HG02642 (cell line): ENCODE measurements around the gene PIBF1.
"Not testable (repeated sequence)": the region's sequence is repeated elsewhere in the genome, so short reads cannot be mapped to it uniquely, and the experiment has no call there.

Experiments used
- ATAC-seq: cut with Tn5 transposase; IDR thresholded peaks from one replicate; pipeline ENCODE4 v1.9.1; 2021; ENCODE audit warnings: mild to moderate bottlenecking; ENCODE audit not compliant: unreplicated experiment, poor library complexity

Gene PIBF1

GRCh38 chr13:72820898-72821279 lies 39.0 kb downstream of the PIBF1 start:
- no peak for ATAC-seq

DNA sequence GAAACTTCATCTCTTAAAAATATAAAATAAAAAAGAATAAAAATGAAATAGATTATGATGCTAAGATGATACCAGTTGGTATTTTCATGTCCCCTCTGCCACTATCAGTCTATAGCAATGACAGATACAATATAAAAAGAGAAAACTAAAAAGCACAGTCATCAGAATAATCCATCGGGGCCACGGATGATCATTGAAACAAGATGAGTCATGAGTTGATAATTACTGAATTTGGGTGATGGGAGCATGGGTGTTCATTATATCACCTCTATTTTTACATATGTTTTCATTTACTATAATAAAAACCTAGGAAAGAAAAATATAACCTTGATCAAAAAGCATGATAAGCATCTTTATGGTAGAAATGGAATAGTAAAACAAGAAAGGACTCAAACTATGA lies 41.1 kb downstream of the PIBF1 start:
- no peak for ATAC-seq

DNA sequence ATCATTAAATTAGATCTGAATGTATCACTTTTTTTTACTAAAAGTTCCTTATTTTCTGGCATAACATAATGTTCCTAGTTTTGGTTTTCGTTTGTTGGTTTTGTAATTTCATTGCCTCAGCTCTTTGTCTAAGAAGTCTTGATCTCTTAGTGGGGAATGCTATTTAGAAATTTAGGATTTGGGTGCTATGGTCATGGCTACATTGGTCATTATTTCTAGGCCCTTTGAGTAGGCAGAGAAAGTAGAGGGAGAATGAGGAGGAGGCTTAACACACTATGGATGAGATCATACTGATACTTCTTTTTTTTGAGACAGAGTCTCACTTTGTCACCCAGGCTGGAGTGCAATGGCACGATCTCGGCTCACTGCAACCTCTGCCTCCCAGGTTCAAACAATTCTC lies 41.8 kb downstream of the PIBF1 start:
- no peak for ATAC-seq

- no peak for ATAC-seq
These were observed 52.7 kb downstream of the PIBF1 start for GRCh38 chr13:72834601-72835000.

DNA sequence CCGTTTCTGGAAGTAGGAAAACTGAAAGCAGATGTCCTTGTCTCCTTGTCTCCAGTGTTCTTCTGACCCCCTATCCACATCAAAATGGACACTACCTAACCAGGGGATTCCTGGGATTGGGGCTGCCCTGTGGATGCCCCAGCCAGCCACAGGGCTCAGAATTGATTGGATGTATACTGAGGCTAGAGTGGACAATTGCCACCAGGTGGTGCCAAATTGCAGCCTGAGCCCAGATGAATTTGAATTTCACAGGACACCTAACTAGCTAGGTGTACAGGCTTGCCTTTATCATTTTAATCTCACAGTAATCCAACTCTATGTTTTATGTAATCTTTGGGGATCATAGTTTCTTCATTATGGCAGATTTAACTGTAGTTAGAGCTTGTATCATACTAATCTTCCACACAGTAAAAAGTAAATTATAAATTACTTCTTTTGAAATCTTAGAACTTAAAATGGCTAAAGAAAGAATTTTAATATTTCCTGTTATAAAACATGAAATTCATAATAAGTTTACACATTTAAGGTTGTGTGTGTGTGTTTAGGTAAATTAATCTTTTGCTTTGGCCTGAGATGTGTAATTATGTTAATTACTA lies 58.0 kb downstream of the PIBF1 start:
- ATAC-seq, result peak; percentile 94

- ATAC-seq, result no peak
These were observed 61.1 kb downstream of the PIBF1 start for GRCh38 chr13:72842991-72843390.

DNA sequence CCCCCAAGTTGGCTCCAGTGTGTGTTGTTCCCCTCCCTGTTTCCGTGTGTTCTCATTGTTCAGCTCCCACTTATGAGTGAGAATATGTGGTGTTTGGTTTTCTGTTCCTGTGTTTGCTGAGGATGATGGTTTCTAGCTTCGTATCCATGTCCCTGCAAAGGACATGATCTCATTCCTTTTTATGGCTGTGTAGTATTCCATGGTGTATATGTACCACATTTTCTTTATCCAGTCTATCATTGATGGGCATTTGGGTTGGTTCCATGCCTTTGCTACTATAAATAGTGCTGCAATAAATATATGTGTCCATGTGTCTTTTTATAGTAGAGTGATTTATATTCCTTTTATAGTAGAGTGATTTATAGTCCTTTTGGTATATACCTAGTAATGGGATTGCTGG lies 63.2 kb downstream of the PIBF1 start:
- not testable (repeated sequence) for ATAC-seq

DNA sequence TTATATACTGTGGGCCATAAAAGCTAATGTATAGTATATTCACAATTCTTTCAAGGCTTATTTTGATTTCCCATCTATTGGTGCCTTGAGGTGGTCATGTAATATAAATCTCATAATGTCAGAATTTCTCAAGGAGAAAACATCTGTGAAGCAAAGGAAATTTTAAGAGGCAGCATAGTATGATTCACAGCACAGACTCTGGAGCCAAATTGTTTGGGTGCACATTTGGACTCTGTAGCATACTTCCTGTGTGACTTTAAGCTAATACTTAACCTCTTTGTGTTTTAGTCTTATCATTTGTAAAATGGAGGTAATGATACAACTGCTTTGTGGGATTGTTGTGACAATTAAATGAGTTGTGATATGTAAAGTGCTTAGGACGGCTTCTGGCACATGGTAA lies 67.6 kb downstream of the PIBF1 start:
- no peak for ATAC-seq

- ATAC-seq, result no peak
These were observed 69.2 kb downstream of the PIBF1 start for GRCh38 chr13:72850959-72851677.

- no peak for ATAC-seq
These were observed 69.7 kb downstream of the PIBF1 start for GRCh38 chr13:72851678-72852014.

GRCh38 chr13:72852207-72852606 lies 70.3 kb downstream of the PIBF1 start:
- ATAC-seq, result no peak

- ATAC-seq, result no peak
These were observed 71.1 kb downstream of the PIBF1 start for GRCh38 chr13:72853000-72853399.

DNA sequence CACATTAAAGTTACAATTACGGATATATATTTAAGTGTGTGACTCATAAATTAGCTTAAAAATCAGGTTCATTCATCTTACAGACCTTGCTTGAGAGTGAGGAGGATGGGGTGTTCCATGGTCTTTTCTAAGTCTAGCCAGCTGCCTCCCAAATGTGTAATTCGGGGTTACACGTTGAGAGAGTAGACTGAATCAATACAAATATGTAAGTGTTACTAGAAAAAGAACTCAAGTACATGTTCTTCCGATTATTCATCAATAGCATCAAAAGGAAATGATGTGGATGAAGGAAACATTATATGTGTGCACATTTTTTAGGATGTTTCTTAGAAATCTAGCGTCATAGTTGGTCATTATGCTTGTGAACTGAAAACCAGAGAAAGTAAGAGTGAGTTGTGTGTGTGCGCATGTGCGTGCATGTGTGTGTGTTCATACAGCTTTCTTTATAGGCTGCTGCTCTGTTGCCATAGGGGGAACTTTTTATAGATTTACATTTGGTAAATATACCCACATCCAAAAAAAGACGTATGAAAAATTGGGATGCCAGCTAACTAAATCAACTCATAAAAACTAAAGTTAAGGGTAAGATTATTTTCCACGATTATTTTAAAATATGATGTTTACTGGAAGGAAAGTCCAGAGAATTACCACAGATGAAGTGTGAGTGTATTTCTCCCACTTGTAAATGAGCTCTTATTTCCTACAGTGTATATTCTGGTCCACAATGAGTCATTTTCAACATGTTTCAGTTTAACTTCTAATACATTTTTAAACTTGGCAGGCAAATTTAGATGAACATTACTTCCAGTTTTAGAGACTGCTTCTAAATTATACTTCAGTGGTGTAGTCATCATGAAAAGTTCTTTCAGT lies 82.4 kb downstream of the PIBF1 start:
- ATAC-seq, result peak; percentile 85

DNA sequence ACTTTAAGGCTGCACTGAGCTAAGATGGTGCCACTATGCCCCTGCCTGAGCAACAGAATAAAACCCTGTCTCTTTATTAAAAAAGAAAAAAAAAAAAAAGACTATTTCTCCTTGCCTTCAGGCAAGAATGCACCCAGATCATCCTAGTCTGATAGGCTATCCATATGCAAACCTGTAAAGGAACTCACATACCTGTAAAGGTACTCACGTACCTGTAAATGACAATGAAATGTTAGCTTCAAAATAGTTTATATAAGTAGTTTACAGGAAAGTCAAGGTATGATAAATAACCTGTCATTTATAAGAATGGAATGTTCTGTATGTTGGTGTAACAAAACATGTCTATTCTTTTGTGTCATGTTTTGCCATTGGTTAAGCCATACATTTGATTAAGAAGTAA lies 86.3 kb downstream of the PIBF1 start:
- no peak for ATAC-seq

GRCh38 chr13:72875233-72875632 lies 93.3 kb downstream of the PIBF1 start:
- ATAC-seq, result no peak

DNA sequence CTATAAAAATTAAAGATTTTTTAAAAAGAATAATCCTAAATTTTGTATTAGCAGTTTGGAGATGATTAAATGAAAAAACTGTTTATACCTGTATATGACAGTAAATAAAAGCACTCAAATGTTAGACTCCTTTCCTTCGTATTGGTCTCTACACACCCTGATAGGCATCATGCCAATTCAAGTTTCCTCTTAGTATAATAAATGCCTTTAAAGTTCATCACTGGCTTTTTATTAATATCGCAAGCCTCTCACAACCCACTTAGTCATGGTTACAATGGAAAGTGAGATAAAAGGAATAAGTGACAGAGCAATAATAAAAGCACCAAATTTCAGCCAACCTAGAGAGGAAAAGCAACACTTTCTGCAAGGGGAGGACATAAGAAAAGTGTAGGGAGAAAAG lies 102.2 kb downstream of the PIBF1 start:
- ATAC-seq, result no peak

- ATAC-seq, result no peak
These were observed 104.5 kb downstream of the PIBF1 start for GRCh38 chr13:72886272-72887067.

DNA sequence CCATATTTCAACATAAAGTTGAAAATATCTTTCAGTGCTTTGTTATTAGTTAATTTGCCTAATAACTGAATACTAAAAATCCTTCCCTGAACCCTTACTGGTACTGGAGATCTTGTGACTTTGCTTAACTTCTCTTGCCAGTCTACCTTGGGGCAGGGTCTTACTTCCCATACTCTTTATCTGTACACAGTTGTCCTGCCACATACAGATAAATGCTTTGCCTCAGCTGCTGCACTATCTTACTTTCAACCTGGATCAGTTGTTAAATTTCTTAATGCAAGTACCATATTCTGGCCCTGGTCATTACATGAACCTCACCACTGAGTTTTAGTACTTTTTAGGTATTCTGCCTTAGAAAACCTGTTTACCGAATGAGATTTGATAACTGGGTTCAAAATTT lies 107.6 kb downstream of the PIBF1 start:
- ATAC-seq, result no peak

DNA sequence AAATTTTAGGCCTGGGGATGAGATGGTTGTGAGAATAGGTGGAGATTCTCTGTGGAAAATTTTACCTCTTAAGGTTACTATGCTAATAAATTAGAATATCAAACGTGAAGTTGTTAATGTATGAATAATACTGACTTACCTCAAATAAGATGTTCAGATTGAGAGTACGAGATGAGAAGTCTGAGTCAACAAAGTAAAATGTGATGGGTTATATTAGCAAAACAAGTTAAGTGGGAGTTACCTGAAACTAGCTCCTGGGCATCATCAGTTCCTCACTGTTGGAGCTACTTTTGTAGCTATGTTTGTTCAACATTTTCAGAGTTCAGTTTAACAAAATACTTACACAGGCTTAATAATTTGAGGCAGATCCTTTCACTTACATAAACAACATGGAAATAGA lies 108.6 kb downstream of the PIBF1 start:
- no peak for ATAC-seq

GRCh38 chr13:72891423-72891822 lies 109.5 kb downstream of the PIBF1 start:
- no peak for ATAC-seq

- no peak for ATAC-seq
These were observed 114.9 kb downstream of the PIBF1 start for GRCh38 chr13:72896869-72897268.
